GM18499 (cell line): Measurements from ENCODE around the gene MRPS27.
"Not testable (repeated sequence)": the region's sequence is repeated elsewhere in the genome, so short reads cannot be mapped to it uniquely, and the experiment has no call there.

ENCODE experiments used
- ATAC-seq: cut with Tn5 transposase; IDR thresholded peaks from one replicate; pipeline ENCODE4 v1.9.1; 2021; ENCODE audit warnings: moderate number of reproducible peaks; ENCODE audit not compliant: insufficient read depth, unreplicated experiment

Gene MRPS27

DNA sequence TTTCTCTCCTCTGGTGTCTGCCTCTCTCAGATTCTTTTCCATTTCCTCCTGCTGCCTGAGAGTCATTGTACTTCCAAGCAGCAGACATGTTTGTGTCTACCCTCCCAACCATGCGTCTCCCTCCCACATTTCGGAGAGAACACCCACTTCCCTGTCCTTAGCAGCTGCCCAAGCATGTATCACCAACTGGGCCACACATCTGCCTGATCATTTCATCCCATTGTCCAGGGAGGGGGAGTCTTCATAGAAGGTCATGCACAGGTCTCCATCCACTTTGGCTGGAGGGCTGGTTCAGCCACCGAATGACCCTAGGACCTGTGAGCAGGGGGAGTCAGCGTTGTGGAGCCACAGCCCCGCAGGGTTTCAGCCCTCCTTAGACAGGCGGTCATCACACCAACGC is 137.4 kb downstream of the MRPS27 start:
- no peak for ATAC-seq

DNA sequence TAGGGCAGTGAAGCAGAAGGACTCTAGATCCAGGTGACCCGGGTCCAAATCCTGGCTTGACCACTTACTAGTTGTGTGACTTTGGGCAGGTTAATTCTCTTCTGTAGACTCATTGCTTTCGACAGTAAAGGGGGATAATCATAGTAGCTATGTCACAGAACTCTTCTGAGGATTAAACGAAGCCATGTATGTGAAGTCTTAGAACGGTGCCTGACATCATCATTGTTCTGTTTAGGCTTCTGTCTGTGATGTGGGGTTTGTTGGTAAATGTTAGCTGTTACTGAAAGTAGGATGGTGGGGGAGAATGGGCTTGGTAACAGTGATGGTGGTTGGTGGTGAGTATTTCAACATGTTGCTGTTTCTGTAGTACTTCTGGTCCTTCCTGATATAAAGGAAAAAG is 139.1 kb downstream of the MRPS27 start:
- no peak for ATAC-seq

DNA sequence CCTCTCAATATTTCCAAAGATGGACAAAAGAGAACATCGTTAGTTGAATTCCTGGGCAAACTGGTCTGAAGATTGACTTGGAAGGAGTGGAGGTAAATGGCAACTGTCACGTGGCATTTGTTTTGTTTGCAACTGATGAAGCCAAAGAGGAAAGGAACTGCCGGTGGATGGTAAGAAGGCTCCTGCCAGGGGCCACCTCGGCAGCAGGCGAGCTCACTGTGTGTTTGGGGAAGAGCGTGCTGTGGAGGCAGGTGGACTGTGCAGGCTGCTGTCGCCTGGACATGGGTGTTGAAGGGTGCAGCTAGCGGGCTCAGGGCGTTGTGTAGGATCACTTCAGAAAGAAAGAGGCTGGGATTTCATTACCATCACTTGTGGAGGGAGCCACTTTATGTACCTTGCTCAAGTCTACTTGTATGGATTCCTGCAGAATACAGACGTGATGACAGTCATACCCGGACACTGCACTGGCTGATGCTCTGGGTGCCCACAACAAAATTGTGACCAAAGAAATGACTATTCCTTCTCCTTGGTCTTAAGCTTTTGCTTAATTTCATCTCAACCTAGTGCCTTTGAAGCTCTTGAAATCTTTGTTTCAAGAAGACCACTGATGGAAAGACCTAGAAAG is 140.1 kb downstream of the MRPS27 start:
- ATAC-seq: no peak

GRCh38 chr5:72179028-72179815 is 140.8 kb downstream of the MRPS27 start:
- ATAC-seq: no peak

DNA sequence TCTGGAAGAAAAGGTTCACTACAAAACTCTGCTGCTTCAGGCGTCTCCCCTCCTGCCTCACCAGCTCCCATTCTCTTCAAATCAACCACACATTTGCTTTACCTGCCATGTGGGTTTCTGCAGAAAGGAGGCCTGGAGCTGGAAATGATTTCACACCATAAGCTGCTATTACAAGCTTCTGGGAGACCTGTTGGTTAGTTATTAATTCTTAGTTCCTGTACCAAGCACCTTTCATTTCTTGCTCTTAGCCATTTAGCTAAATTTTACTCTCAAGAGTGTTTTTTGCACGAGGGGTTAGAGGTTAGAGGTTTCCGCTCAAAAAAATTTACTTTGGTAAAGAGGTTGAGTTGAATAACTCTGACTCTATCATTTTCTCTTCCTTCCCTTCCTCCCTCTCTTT is 142.5 kb downstream of the MRPS27 start:
- no peak for ATAC-seq

DNA sequence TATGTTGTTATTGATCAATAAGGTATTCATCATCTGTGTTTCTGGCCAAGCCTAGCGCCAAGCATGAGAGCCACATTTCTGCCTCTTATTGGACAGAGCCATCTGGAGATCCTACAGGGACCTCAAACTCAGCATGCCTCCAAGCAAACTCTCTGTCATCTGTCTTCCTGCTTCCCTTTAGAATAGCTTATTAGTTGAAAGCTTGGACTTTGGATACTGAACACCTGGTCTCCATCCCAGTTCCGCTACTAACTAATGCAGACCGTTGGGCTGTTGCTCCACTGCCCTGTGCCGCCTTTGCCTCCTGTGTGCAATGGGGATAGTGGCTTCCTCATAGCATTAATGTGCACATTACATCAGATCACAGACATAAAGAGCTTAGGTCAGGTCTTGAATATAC is 147.3 kb downstream of the MRPS27 start:
- no peak for ATAC-seq

DNA sequence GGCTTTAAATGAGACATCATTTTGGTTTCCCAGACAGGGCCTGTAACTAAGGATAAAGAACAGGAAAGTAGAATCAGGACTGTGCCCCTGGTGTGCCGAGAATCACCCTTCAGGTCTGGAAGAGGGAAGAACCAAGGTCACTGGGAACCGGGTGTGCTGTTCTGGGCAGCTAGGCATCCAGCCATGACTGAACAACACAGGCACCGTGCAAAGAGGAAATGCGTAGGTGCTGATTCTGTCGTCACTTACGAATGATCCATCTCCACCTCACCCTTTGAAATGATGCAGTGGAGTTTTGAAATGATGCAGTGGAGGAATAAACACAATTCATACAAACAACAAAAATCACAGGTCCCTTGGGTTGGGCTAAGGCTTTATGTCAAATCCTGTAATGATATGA is 148.4 kb downstream of the MRPS27 start:
- no peak for ATAC-seq

GRCh38 chr5:72171181-72171580 is 148.9 kb downstream of the MRPS27 start:
- not testable (repeated sequence) for ATAC-seq

DNA sequence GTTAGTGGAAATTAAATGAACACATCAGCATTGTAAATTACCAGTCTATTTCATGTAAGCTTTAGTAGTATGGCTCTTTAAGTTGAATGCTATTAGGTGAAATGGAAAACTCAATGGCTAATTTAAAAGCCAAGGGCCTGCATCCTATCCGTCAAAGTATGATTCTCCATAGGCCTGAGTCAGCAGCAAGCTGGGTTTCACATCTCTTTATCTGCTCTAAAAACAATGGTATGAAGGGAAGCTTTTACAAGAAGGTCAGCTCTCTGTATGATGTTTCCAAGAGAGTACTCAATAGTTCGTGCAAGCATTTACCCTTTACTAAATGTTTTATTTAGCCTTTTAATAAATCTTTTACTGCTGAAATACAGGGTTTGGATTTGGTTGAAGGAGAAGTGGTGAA is 149.9 kb downstream of the MRPS27 start:
- no peak for ATAC-seq
